Measurements from ENCODE around the gene TOP2B.

Gene TOP2B

GRCh38 chr3:25619382-25619781 is 45.3 kb downstream of the TOP2B start:
- DNase-seq (ENCODE audit: low spot score) = no peak

- DNase-seq (ENCODE audit: low spot score) = no peak
Measured at GRCh38 chr3:25618028-25618427, 46.7 kb downstream of the TOP2B start.

- DNase-seq (ENCODE audit: low spot score) = no peak
Measured at GRCh38 chr3:25611193-25611592, 53.5 kb downstream of the TOP2B start.

- DNase-seq (ENCODE audit: low spot score) = no peak
Measured at GRCh38 chr3:25610779-25611178, 53.9 kb downstream of the TOP2B start.

- no peak for DNase-seq (ENCODE audit: low spot score)
Measured at GRCh38 chr3:25610167-25610566, 54.5 kb downstream of the TOP2B start.

- peak; percentile 16 for DNase-seq (ENCODE audit: low spot score)
Measured at GRCh38 chr3:25604107-25604805, 60.5 kb downstream of the TOP2B start.

GRCh38 chr3:25603703-25604102 is 61.0 kb downstream of the TOP2B start:
- no peak for DNase-seq (ENCODE audit: low spot score)

- DNase-seq (ENCODE audit: low spot score) = no peak
Measured at GRCh38 chr3:25597535-25598101, 67.1 kb downstream of the TOP2B start.

- DNase-seq (ENCODE audit: low spot score) = peak; percentile 42
Measured at GRCh38 chr3:25594007-25594502, 70.7 kb downstream of the TOP2B start.

GRCh38 chr3:25593001-25593400 is 71.7 kb downstream of the TOP2B start:
- DNase-seq (ENCODE audit: low spot score) = no peak

- DNase-seq (ENCODE audit: low spot score) = no peak
Measured at GRCh38 chr3:25592510-25592968, 72.2 kb downstream of the TOP2B start.

GRCh38 chr3:25589783-25590258 is 74.9 kb downstream of the TOP2B start:
- DNase-seq (ENCODE audit: low spot score) = no peak

- DNase-seq (ENCODE audit: low spot score) = no peak
Measured at GRCh38 chr3:25589104-25589782, 75.5 kb downstream of the TOP2B start.

- no peak for DNase-seq (ENCODE audit: low spot score)
Measured at GRCh38 chr3:25588441-25589103, 76.1 kb downstream of the TOP2B start.

GRCh38 chr3:25587975-25588374 is 76.7 kb downstream of the TOP2B start:
- no peak for DNase-seq (ENCODE audit: low spot score)

GRCh38 chr3:25587526-25587925 is 77.2 kb downstream of the TOP2B start:
- DNase-seq (ENCODE audit: low spot score) = no peak

- DNase-seq (ENCODE audit: low spot score) = no peak
Measured at GRCh38 chr3:25587094-25587493, 77.6 kb downstream of the TOP2B start.

- no peak for DNase-seq (ENCODE audit: low spot score)
Measured at GRCh38 chr3:25586553-25586952, 78.2 kb downstream of the TOP2B start.

GRCh38 chr3:25586167-25586505 is 78.6 kb downstream of the TOP2B start:
- DNase-seq (ENCODE audit: low spot score) = no peak

- no peak for DNase-seq (ENCODE audit: low spot score)
Measured at GRCh38 chr3:25585361-25586166, 79.1 kb downstream of the TOP2B start.

- no peak for DNase-seq (ENCODE audit: low spot score)
Measured at GRCh38 chr3:25584011-25584789, 80.5 kb downstream of the TOP2B start.
